ENCODE measurements around the gene PTPRN2.
"Not testable (repeated sequence)": the region's sequence is repeated elsewhere in the genome, so short reads cannot be mapped to it uniquely, and the experiment has no call there.

Gene PTPRN2

DNA sequence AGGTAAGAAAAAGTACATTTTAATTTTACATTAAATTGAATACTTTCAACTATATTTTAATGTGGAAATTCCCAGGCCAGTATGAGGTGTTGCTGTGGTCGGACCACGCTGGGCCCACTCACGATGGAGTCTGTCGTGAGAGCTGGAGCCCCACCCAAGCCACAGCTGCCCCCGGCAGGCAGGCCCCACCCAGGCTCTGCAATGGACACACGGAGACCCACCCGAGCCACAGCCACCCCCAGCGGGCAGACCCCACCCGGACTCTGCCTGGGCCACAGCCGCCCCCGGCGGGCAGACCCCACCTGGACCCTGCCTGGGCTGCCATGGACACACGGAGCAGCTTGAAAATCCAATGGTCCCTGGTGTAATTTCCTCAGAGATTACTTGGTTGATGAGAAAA is 141.3 kb downstream of the PTPRN2 start:
- DNase-seq (ENCODE audit: low read depth in 2 of 2, low spot score in 1 of 2): no peak

DNA sequence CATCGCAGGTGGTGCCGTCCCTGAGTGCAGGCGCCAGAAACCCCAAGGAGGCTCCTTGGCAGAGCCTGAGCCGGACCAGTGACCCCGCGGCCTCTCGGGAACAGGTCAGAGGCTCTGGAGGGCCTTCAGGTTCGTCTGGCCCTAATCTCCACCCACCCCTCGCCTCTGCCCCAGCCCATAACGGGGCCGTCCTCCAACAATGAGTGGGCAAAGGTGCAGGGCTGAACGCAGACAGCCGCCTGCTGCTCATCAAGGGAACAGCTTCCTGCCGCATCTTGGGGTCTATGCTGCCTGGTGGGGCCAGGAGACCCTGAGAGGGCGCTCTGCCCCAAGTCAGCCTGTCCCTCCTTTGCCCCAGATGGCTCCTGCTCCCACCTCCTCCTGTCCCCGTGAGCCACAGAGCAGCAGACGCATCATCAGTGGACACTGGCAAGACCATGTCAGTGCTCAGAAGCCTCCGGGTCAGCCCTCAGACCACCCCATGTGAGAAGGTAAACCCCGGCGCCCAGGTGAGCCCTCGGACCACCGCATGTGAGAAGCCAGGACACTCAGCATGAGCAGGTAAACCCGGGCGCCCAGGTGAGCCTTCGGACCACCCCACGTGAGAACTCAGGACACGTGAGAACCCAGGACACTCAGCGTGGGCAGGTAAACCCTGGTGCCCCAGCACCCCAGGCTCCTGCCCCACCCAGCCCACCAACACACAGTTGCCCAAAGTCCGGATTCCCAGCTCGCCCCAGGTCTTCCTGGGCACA is 142.0 kb downstream of the PTPRN2 start:
- DNase-seq (ENCODE audit: low read depth in 2 of 2, low spot score in 1 of 2): no peak

DNA sequence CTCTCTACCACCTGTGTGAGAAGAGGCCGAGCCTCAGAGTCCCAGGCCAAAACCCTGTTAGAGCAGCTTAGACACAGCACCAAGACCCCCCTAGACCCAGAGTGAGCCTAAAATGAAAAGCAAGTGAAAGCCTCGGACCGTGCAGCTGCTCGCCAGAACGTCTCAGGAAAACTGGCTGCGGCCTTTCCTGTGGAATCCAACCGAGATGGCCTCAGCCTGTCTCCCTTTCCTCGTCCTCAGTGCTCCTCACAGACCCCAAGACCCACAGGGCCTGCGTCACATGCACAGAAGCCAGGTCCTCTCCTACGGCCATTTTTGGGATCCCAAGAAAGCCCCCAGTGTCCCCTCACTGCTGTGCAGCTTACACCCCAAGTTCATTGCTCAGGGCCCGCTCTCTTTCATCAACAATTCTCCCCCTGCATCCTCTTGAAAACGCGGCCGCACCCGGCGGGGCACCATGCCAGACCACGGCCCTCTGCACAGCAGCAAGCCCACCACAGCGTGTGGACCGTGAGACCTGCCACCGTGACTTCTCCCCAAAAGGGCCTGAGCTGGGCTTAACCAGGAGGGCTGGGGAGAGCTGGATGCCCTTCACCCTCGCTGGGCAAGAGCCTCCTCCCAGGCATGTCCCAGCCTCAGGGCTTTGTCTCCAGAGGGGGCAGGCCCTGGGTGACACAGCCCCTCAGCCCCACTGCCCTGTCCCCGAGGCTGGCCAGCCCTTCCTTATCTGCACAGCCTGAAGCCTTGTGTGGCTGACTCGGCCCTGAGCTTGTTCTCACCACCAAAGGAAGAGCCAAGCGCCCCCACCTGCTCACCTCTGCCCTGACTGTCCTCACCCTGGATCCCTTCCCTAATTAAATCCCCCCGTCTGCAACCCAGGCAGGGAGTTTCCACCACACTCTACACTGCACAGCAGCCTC is 142.9 kb downstream of the PTPRN2 start:
- DNase-seq (ENCODE audit: low read depth in 2 of 2, low spot score in 1 of 2): no peak

DNA sequence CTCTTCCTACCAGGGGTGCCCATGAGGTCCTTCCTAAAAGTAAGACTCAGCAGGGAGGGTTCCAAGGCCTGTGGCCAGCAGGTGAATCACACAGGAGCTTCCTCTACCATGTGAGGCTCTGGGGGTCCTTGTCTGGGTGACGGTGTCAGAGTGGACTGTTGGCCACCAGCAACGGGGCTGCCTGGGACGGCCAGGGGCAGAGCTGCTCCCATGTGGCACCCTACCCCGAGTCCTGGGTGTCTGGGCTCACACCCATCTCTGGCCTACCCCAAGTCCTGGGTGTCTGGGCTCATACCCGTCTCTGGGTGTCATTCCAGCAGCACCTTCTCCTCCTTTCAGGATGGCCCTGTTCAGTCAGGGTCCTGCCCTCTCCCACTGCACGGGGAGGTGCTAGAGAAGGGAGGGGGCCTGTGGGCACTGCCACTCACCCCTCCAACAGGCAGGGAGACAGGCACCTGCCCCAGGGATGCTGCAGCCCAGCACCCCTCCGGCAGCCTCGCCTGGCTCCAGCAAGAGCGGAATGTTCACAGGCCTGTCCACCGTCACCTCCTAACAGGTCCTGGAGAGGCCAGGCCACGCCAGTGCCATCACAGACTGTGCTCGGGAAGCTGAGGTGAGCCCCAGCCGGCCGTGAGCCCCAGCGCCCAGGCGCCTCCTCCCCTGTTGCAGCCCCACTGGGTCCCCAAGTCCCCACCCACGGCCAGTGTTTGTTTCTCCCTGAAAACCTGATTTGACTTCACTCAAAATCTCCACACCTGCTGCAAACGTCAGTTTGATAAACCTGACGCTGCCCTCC is 143.7 kb downstream of the PTPRN2 start:
- no peak for DNase-seq (ENCODE audit: low read depth in 2 of 2, low spot score in 1 of 2)

DNA sequence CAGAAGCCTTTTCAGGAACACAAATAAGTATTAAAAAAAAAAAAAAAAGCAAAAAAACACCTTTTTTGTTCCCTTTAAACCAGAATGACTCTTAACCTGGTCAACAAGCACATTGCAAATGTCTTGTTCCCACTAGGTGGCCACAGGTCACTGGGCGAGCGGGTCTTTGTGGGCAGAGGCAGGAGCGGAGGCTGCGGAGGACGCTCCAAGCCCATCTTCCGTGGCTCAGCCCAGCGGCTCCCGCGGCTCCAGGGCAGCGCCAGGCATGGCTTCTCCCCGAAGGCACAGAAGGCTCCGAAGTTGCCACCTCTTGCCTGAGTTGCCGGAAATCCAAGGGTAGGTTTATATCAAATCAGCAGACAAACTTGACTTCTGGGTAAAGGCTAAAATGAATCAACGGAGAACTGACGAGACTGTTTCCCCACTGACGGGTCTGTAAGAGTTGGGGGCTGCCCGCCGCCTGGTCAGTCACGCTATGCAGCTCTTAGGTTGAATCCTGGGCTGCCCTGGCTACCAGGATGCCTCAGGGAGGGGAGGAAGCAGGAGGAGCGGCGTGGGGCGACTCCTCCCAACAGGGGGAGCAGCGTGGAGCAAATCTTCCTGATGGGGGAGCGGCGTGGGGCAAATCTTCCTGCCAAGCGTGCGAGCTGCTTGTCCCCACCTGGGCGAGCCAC is 144.5 kb downstream of the PTPRN2 start:
- no peak for DNase-seq (ENCODE audit: low read depth in 2 of 2, low spot score in 1 of 2)

DNA sequence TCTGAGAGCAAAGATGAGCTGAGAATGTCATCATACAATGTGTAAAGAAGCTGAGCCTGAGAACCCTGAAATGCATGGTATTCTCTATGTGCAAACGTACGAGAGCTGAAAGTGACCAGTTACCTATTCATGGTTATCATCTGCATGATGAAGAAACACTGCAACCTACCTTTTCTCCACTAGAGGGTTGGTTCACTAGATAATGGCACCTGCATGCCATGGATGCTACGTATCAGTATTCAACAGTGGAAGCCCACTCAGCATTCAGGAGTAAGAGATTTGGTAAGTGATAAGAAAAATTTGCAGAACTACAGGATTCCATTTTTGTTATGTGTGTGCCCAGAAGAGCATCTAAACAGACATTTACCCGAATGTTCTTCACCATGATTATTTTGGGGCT is 145.4 kb downstream of the PTPRN2 start:
- DNase-seq (ENCODE audit: low read depth in 2 of 2, low spot score in 1 of 2): no peak

DNA sequence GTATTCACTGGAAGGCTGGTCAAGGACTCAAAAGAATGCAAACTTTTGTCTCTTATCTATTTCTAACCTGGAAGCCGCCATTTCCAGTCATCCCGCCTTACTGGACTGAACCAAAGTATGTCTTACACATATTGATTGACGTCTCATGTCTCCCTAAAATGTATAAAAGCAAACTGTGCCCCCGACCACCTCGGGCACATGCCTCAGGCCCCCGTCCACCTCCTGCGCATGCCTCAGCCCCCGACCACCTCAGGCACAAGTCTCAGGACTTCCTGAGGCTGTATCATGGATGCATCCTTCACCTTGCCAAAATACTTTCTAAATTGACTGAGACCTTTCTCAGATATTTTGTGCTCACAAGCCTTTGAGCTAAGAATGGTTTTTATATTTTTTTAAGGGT is 148.6 kb downstream of the PTPRN2 start:
- DNase-seq (ENCODE audit: low read depth in 2 of 2, low spot score in 1 of 2): no peak

DNA sequence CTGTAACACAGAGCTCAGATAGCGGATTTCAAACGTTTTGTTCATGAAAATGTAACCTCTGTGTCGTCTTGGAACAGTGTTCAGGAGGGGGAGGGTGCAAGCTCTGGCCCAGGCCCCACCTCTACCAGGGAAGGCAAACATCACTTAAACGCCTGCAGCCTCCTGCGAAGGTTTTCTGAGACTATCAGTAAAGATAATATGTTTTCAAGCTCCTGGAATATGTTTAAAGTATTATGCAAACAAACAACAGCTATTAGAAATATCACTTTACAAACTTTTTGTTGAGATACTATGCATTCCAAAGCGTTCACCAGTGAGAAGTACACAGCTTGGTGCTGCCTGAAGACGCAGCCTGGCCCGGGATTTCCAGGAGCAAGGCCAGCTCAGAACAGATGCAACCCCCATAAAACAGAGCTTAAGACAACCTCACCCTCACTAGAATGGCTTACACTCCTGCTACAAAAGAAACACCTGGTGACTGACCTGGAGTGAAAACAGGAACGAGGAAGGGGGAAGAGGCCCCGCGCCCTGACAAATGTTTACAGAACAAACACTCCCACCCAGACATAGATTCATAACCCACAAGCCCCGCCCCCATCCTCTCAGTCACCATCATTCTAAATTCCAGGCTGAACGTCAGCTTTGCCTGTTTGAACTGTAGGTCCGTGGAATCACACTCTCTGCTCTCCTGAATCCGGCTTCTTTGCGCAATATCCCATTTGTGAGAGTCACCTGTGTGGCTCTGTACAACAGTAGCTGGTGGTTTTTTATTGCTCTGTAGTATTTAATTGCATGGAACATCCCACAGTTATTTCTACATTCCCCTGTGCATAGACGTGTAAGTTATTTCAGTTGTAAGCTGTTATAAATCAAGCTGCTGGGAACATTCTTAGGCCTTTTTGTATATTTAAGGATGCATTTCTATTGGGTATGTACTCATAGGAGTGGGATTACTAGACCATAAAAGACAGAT is 155.0 kb downstream of the PTPRN2 start:
- no peak for DNase-seq (ENCODE audit: low read depth in 2 of 2, low spot score in 1 of 2)

DNA sequence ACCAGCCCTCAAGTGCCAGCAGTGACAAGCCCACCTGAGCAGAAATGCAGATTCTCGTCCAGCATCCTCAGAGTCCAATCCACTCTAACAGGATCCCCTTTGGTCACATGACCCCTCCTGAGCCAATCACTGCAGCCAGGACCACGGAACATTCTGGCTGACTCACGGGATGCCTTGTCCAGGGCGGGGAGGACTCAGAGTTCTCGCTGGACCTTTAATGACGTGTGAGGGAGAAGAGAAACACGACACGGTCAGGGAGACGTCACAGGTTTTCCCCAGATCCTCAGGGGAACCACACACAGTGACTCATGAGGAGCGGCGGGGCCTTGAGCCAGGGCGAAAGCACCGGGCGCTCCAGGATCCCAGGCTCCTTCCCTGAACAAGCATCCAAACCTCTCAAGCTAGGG is 155.7 kb downstream of the PTPRN2 start:
- DNase-seq (ENCODE audit: low read depth in 2 of 2, low spot score in 1 of 2): no peak

DNA sequence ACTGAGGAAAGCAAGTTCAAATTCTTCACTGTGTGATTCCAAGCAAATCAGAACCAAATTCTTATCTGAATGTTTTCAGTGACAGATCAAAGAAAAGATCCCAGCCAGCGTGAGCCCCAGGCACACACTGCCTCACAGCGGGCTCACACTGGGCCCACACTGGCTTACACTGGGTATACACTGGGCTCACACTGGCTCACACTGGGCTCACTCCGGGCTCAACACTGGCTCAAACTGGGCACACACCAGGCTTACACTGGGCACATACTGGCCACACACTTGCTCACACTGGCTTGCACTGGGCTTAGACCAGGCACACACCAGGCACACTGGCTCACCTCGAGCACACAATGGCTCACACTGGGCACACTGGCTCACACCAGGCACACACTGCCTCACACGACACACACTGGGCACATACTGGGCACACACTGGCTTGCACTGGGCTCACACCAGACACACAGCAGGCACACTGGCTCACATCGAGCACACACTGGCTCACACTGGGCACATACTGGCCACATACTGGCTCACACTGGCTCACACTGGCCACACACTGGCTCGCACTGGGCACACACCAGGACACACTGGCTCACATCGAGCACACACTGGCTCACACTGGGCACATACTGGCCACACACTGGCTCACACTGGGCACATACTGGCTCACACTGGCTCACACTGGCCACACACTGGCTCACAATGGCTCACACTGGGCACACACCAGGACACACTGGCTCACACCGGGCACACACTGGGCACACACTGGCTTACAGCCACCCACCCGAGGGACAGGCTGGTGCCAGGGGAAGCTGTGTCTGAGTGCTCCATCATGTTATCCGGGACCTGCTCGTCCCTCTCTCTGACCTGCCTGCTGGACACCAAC is 156.3 kb downstream of the PTPRN2 start:
- no peak for DNase-seq (ENCODE audit: low read depth in 2 of 2, low spot score in 1 of 2)

DNA sequence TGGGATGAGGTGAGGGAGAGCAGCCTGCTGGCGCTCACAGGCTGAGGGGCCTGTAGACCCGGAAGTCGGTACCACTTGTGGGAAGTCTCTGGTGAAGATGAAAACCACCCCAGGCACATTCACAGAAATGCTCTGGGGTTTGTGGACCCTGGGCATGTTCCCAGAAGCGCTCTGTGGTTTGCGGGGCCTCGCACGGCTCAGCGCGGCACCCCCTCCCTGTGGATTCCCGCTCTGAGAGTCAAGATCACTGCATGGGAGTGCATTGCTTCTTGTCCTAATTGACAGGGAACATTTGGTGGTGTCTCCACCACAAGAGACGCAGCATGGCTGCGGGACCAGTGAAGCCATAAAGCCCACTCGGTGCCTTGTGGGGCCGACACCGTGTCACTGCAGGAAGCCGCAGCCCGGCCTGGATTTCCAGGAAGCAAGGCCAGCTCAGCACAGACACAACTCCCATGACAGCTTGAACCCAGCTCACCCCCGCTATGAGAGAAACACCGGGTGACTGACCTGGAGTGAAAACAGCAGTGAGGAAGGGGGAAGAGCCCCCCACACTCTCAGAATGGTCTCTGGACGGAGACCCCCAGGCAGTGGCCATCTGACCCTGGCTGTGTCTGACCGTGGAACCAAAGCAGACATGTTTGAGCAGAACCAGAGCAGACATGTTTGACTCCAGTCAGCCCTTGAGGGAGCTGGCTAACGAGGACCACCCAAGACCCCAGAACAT is 157.2 kb downstream of the PTPRN2 start:
- DNase-seq (ENCODE audit: low read depth in 2 of 2, low spot score in 1 of 2): no peak

DNA sequence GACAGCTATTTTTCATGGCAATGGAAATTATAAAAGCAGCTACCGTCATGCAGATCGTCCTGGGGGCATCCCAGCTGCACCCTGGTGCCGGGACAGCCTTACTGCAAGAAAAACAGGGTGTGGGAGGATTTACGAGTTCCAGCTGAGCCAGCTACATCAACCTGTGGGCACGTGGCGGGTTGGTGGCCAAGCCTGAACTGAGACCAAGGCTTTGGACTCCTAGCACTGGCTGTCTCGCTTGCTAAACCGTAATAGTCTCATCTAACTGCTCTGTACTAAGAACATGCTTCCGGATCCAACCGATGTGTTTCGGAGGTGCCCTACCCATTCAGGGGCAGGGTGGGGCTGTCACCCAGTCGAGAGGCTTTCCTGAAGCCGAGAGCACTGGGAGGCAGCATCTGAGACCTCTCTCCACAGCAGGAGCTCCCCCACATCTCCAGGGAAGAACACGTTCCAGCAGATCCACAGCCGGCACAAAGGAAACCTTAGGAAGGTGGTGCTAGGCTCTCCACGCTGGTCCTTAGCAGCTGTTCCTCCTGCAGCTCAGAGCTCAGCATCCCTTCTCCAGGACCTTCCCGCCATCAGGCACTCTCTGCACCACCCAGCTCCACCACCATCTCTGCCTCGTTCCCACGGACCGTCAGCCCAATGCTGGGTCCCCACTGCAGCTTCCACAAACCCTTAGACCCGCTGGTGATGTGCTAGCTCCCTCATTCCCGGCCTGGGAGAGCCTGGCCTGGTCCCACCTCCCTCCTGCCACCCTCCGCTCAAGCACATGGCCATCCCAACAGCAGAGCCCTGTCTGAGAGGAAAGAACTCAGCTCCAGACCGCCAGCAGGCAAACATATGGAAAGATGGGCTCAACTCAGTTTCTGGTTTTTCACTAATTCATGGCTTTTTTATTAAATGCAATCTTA is 158.5 kb downstream of the PTPRN2 start:
- DNase-seq (ENCODE audit: low read depth in 2 of 2, low spot score in 1 of 2): no peak

DNA sequence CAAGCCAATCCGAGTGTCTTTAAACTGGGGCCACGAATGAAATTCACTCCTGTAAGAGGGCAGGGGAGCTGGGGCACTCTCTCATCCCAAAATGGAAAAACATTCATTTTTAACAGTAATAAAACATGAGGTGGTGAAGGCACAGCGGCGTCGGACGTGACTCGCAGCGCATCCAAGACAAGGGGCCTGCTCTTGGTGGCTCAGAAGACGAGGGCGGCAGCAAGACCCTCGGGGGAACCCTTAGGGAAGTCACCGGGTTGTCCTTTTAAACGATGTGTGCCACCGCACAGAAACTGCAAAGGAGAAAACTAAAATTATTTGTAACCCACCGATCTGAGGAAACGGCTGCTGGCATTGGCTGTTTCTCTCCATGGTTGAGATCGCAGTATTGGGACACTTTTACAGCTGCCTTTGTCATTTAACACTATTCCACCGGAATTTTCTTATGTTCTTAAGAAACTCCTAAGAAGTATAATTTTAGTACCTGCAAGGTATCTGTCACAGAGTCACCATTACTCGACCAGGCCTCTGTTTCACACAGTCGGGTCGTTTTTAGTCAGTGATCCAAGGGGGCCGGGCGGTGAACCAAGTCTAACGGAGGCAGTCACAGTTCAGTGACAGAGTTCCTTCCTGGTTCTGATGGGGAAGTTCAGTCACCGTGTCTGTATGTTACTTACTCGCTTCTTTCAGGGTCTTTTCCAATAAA is 159.3 kb downstream of the PTPRN2 start:
- DNase-seq (ENCODE audit: low read depth in 2 of 2, low spot score in 1 of 2): no peak

DNA sequence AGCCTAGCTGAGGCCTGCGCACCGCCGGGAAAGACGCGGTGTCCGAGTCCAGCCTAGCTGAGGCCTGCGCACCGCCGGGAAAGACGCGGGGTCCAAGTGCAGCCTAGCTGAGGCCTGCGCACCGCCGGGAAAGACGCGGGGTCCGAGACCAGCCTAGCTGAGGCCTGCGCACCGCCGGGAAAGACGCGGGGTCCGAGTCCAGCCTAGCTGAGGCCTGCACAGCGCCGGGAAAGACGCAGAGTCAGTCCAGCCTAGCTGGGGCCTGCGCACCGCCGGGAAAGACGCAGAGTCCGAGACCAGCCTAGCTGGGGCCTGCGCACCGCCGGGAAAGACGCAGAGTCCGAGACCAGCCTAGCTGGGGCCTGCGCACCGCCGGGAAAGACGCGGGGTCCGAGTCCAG is 161.9 kb downstream of the PTPRN2 start:
- DNase-seq (ENCODE audit: low read depth in 2 of 2, low spot score in 1 of 2): not testable (repeated sequence)

DNA sequence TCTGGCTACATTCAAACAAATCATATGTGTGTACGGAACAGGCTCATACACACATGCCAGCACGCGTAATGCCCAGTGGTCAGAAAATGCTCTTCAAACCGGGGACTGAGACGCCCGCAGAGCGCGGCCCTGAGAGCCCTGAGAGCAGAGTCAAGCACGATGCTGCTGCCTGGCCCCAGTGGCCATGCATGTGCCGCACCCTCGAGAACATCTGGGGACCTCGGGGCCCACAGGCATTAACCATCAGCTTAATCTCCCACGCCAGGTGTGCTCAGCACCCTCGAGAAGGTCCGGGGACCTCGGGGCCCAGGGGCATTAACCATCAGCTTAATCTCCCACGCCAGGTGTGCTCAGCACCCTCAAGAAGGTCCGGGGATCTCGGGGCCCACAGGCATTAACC is 163.1 kb downstream of the PTPRN2 start:
- DNase-seq (ENCODE audit: low read depth in 2 of 2, low spot score in 1 of 2): no peak

DNA sequence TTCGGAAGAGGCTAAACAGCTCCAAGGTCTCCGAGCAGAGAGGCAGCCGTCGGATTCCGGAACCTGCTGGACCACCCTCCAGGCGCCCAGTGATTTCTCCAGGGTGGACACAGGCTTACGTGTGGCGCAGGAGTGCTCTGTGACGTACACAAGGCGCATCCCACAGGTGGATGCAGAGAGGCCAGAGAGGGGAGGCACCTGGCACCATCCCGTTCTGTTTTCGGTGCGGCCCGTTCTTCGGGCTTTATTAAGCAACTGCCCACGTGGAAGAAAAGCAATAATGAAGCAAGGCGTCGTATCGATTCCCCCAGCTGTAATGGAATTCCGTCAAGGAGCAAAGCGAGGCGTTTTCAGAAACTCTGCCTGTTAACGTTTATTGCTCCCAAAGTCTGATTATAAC is 163.6 kb downstream of the PTPRN2 start:
- no peak for DNase-seq (ENCODE audit: low read depth in 2 of 2, low spot score in 1 of 2)

Data from stimulated activated CD8-positive, alpha-beta memory T cell treated with anti-CD3 and anti-CD28 coated beads, Interleukin-4, amount 100 ng/mL, for 4 hours (primary cell).